ENCODE data around the gene PKDREJ. TPM values are rescaled to one million over a fixed set of nuclear protein-coding genes. Genes with fewer than 3 reads are reported as not detected.

PKDREJ gene
- total and polyA plus RNA-seq, 4 donors: 0.02 to 0.06 (median 0.03) TPM

- H3K27ac ChIP-seq (ENCODE audit: low read depth in 1 of 2, low read length in 1 of 2): no peak overlapping the region
- no peaks in the 10 kb centered on the region for H3K9me3 ChIP-seq (ENCODE audit: control insufficient read depth in 4 of 4, insufficient read depth in 3 of 4, low read length in 3 of 4)
- DNase-seq: no peak
- no peak for TF ChIP-seq CTCF (IDR thresholded peaks at IDR 0.05; ENCODE audit: control extremely low read depth, extremely low read depth)
- H3K9ac ChIP-seq (ENCODE audit: insufficient read depth in 1 of 2, low read length in 2 of 2): no peak overlapping the region
- peaks cover 10 to 55% (median 40%) of the 10 kb centered on the region in 4 donors for H3K36me3 ChIP-seq (ENCODE audit: control insufficient read depth in 4 of 4, insufficient read depth in 4 of 4, low read length in 4 of 4)
- no peaks in the 10 kb centered on the region for H3K27me3 ChIP-seq (ENCODE audit: control insufficient read depth in 3 of 3, insufficient read depth in 3 of 3, low read length in 2 of 3)
- no peak for ATAC-seq (ENCODE audit: insufficient read depth, low FRiP score)
- WGBS, 2 donors: 94 to 96% methylated on average over 8 of the region's 8 CpGs
- H3K4me3 ChIP-seq: no peak overlapping the region
- peaks cover 0 to 4% (median under 1%) of the 10 kb centered on the region in 5 donors for H3K4me1 ChIP-seq (ENCODE audit: control insufficient read depth in 5 of 5, insufficient read depth in 5 of 5, low read length in 5 of 5)
These were observed 11.2 kb upstream of the PKDREJ start for GRCh38 chr22:46274381-46274780.

GRCh38 chr22:46273432-46274148 lies 10.4 kb upstream of the PKDREJ start:
- Histone ChIP-seq H3K9ac (ENCODE audit: insufficient read depth in 1 of 2, low read length in 2 of 2) (no peak overlapping the region), H3K27me3 (ENCODE audit: control insufficient read depth in 3 of 3, insufficient read depth in 3 of 3, low read length in 2 of 3) (no peaks in the 10 kb centered on the region), H3K36me3 (ENCODE audit: control insufficient read depth in 4 of 4, insufficient read depth in 4 of 4, low read length in 4 of 4) (peaks cover 9 to 47% (median 35%) of the 10 kb centered on the region in 4 donors), H3K4me3 (no peak overlapping the region), H3K4me1 (ENCODE audit: control insufficient read depth in 5 of 5, insufficient read depth in 5 of 5, low read length in 5 of 5) (peaks cover 0 to 10% (median 6%) of the 10 kb centered on the region in 5 donors), H3K27ac (ENCODE audit: low read depth in 1 of 2, low read length in 1 of 2) (no peak overlapping the region), H3K9me3 (ENCODE audit: control insufficient read depth in 4 of 4, insufficient read depth in 3 of 4, low read length in 3 of 4) (no peaks in the 10 kb centered on the region)
- TF ChIP-seq CTCF (IDR thresholded peaks at IDR 0.05; ENCODE audit: control extremely low read depth, extremely low read depth): no peak
- ATAC-seq (ENCODE audit: insufficient read depth, low FRiP score) (no peak), DNase-seq (no peak)
- WGBS, 2 donors: 92 to 95% methylated on average over 12 of the region's 12 CpGs

GRCh38 chr22:46272762-46273431 lies 9.8 kb upstream of the PKDREJ start:
- TF ChIP-seq CTCF (IDR thresholded peaks at IDR 0.05; ENCODE audit: control extremely low read depth, extremely low read depth): no peak
- Histone ChIP-seq H3K9ac (ENCODE audit: insufficient read depth in 1 of 2, low read length in 2 of 2) (no peak overlapping the region), H3K27ac (ENCODE audit: low read depth in 1 of 2, low read length in 1 of 2) (no peak overlapping the region), H3K9me3 (ENCODE audit: control insufficient read depth in 4 of 4, insufficient read depth in 3 of 4, low read length in 3 of 4) (no peaks in the 10 kb centered on the region), H3K4me3 (no peak overlapping the region), H3K27me3 (ENCODE audit: control insufficient read depth in 3 of 3, insufficient read depth in 3 of 3, low read length in 2 of 3) (no peaks in the 10 kb centered on the region), H3K36me3 (ENCODE audit: control insufficient read depth in 4 of 4, insufficient read depth in 4 of 4, low read length in 4 of 4) (peaks cover 8 to 41% (median 30%) of the 10 kb centered on the region in 4 donors), H3K4me1 (ENCODE audit: control insufficient read depth in 5 of 5, insufficient read depth in 5 of 5, low read length in 5 of 5) (peaks cover 0 to 15% (median 6%) of the 10 kb centered on the region in 5 donors)
- DNase-seq: no peak
- WGBS, 2 donors: 94 to 97% methylated on average over 12 of the region's 12 CpGs
- ATAC-seq (ENCODE audit: insufficient read depth, low FRiP score): no peak

Measured in lung (tissue), 12 donors.